H4 (cell line): Measurements from ENCODE around the gene PDZD2. TPM values are rescaled to one million over a fixed set of nuclear protein-coding genes. Genes with fewer than 3 reads are reported as not detected.
"Not testable (repeated sequence)": the region's sequence is repeated elsewhere in the genome, so short reads cannot be mapped to it uniquely, and the experiment has no call there.

Experiments
- DNase-seq: peaks from one replicate; pipeline ENCODE4 v3.0.0-alpha.2; 2015; ENCODE audit warnings: low spot score
- total RNA-seq: library from RNA; depleted of rRNA; stranded (reverse); fragments of >200 nt; shearing (Covaris generic); gene quantifications from 2 replicates; pipeline ENCODE4 v1.2.3, GENCODE V29; 2014

PDZD2 gene
- total RNA-seq, 1 experiment from 2014 or later = 1.2 TPM

DNA sequence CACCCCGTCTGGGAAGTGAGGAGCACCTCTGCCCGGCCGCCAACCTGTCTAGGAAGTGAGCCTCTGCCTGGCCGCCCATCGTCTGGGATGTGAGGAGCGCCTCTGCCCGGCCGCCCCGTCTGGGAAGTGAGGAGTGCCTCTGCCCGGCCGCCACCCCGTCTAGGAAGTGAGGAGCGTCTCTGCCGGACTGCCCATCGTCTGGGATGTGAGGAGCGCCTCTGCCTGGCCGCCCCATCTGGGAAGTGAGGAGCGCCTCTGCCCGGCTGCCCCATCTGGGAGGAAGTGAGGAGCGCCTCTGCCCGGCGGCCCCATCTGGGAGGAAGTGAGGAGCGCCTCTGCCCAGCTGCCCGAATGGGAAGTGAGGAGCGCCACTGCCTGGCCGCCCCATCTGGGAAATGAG lies 400.7 kb downstream of the PDZD2 start:
- DNase-seq = not testable (repeated sequence)

- not testable (repeated sequence) for DNase-seq
Observed at GRCh38 chr5:32040181-32040695, 401.3 kb downstream of the PDZD2 start.

- DNase-seq = no peak
Observed at GRCh38 chr5:32042551-32042961, 403.6 kb downstream of the PDZD2 start.

GRCh38 chr5:32043105-32043504 lies 404.2 kb downstream of the PDZD2 start:
- DNase-seq = no peak

DNA sequence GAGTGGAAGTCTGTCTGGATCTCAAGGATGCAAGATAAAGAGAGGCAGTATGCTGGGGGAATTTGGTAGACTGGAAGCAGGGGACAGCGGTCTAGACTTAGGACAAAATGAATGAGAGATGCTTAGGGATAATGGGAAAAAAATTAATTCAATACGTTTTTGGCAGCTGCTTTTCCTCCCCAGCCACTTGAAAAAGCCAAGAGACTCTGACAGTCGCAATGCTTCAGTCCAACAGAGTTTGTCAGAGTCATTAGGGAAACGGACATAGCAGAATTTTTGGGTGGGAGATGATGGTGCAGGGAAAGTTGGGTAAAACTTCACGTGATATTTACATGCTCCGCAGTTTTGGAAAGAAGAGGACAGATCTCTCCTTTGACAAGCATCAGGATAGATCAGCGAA lies 405.5 kb downstream of the PDZD2 start:
- no peak for DNase-seq

DNA sequence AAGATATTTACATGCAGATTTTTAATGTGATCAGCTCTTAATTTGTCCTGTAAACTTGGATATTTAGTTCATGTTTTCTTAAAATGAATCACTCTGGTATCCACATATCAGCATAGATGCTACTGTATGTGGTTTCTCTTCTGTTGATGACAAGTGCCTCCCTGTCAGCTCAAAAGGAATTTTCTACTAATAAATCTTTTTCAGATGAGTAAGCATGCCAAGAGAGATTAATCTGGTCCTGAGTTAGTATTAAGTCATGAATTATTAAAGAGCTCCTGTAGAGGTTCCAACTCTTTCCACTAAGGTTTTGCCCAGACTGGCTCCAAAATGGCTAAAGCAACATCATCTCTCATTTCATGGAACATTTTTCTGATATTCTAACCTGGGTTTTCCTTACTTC lies 406.0 kb downstream of the PDZD2 start:
- DNase-seq = no peak

DNA sequence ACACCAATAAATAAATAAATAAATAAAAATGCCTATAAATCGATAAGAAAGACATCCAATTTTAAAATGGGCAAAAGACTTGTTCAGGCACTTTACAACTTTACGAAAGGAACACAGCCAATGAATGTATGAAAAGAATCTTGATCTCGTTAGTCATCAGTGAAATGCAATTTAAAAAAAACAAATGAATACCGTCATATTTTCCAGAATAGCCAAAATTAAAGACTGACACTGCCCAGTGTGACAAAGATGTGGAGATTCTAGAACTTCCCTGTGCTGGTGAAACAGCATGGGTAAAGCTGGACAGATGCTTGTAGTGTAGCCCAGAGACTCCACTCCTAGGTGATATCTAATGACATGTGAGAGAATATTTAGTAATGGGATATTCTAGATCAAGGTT lies 408.1 kb downstream of the PDZD2 start:
- DNase-seq = no peak

GRCh38 chr5:32051796-32052195 lies 412.9 kb downstream of the PDZD2 start:
- DNase-seq = no peak

- DNase-seq = no peak
Observed at GRCh38 chr5:32055891-32056866, 417.2 kb downstream of the PDZD2 start.

DNA sequence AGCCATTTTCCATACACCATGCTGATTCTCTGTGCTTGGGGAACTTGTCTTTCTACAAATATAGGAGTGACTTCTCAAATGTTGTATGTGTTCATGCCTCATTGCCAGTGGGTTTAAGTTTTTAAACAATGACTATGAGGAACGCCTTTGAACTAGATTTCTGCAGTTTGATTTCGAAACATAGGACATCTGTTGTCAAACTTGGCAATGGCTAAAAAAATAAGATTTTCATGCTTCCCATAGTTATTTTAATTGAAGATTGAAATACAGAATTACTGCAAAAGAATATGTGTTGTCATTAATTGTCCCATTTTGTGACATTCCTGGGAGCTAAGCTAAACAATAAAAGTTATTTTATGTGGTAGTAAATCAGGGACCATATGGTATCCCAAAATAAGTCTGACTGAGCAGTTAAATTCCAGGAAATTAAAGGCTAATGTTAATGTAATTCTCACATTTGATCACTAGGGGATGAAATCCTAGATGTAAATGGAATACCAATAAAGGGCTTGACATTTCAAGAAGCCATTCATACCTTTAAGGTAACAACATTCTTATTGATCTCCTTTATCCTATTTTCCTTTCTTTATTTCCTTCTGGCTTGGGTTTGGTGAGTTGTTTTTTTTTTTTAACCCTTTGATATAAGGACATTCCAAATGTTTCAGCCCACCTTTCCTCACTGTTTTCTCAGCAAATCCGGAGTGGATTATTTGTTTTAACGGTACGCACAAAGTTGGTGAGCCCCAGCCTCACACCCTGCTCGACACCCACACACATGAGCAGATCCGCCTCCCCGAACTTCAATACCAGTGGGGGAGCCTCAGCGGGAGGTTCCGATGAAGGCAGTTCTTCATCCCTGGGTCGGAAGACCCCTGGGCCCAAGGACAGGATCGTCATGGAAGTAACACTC lies 418.5 kb downstream of the PDZD2 start:
- peak; percentile 13 for DNase-seq

DNA sequence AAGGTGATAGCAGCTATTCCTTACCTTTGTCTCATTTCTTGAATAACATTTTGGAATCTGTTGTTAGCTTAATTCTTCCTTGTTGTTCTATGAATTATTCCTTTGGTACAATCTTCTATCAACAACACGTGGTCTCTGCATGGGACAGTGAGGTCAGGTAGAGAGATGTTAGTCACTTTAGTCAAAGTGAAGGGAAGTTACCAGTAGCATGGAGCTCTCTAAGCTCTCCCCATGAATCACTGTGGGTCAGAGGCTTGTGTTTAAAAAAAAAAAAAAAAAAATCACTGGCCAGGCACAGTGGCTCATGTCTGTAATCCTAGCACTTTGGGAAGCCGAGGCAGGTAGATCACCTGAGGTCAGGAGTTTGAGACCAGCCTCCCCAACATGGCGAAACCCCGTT lies 419.2 kb downstream of the PDZD2 start:
- DNase-seq = no peak

- no peak for DNase-seq
Observed at GRCh38 chr5:32058997-32059396, 420.1 kb downstream of the PDZD2 start.

DNA sequence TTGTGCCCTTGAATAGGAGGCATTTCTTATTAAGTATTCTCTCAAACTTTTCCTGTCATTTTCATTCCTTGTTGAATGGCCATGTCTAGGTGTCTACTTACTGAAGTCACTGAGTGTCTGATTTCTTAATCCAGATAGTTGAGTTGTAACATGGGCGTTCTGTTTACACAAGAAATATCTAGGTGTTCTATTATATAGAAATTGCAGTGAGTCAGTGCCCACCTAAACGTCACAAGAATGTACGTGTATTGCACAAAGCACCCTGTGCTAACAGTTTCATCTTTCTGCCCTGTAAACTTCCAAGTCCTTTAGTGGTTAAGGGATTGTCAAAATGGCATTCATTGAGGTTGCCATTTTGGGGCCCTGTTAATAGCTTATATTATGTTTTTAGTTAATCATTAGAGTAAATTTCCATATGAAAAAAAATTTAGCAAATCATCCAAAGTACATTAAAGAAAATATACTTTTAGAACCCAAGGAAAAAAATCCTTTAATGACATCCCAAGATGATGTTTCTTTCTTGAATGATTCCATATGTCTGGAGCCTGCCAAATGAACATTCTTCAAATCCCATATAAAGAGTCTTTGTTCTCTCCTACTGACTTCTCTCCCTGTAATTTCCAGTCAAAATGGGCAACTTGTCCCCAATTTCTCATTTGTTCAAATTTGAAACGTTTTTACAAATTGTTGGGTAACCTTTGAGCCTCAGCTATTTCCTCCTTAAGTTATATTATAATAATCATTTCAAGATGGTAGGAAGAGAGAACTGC lies 421.0 kb downstream of the PDZD2 start:
- peak; percentile 51 for DNase-seq

DNA sequence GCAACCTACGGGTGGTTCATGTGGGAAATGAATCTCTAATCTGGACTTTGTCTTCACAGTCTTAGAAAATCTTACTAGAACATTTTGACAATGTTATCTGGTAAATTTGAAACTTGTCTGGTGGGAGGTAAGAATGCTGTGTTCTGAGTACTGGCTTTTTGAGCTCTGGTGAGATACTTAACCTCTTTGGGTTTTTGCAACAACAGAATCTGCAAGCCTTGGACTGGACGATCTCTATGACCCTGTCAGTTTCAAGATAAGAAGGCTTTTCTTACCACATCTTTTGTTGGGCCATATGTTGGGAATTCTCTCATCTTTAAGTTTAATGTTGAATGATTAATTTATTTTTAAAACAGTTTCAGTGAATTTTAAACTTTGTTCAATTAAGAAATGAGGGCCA lies 422.3 kb downstream of the PDZD2 start:
- DNase-seq = no peak

GRCh38 chr5:32066448-32066847 lies 427.5 kb downstream of the PDZD2 start:
- no peak for DNase-seq

- no peak for DNase-seq
Observed at GRCh38 chr5:32067774-32068470, 429.0 kb downstream of the PDZD2 start.

- DNase-seq = no peak
Observed at GRCh38 chr5:32068561-32068960, 429.6 kb downstream of the PDZD2 start.

- DNase-seq = no peak
Observed at GRCh38 chr5:32069396-32069795, 430.5 kb downstream of the PDZD2 start.

DNA sequence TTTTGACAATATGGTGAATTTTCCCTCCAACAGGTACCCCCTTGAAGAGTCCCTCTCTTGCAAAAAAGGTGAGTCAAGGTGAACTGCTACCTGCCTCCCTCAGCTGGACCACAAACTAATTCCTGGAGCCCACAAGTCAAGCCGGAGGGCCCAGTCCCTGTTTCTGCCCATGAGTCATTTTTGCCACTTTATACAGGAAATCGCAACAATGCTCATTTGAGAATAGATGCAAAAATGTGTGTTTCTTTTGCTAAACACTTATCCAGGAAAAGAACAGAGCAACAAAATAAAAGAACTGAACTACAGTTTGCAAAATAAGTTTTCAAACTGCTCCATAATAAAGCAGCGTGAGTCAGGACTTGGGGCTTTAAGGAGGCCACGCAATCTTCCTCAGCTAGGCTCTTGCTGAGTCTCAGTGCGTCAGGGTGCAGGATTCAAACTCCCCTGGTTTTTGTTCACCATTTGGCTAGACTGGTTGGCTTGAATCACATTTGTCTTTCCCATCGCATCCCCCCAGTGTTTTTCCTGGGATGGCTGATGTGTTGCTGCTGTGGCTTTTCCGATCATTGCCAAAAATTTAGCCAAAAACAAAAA lies 432.5 kb downstream of the PDZD2 start:
- no peak for DNase-seq

- DNase-seq = no peak
Observed at GRCh38 chr5:32072054-32072453, 433.1 kb downstream of the PDZD2 start.
